Skeletal muscle tissue (tissue), 4 donors: ENCODE measurements around the gene IFNAR2. TPM values are rescaled to one million over a fixed set of nuclear protein-coding genes. Genes with fewer than 3 reads are reported as not detected.
"Not testable (repeated sequence)": the region's sequence is repeated elsewhere in the genome, so short reads cannot be mapped to it uniquely, and the experiment has no call there.

Experiments
- H3K27ac ChIP-seq: one replicate; pipeline ENCODE4 v1.7.0; 2013; ENCODE audit warnings: mild to moderate bottlenecking, low read depth, low read length, inconsistent platforms
- H3K27me3 ChIP-seq, 3 donors: one replicate each; pipeline ENCODE4 v1.7.0; 2013; ENCODE audit warnings: low read length in 3 of 3; ENCODE audit not compliant: control insufficient read depth in 3 of 3, insufficient read depth in 3 of 3
- H3K36me3 ChIP-seq, 3 donors: one replicate each; pipeline ENCODE4 v1.7.0; 2013; ENCODE audit warnings: low read length in 3 of 3; ENCODE audit not compliant: control insufficient read depth in 3 of 3, insufficient read depth in 3 of 3
- H3K4me1 ChIP-seq, 3 donors: one replicate each; pipeline ENCODE4 v1.7.0; 2013; ENCODE audit warnings: low read length in 3 of 3, mild to moderate bottlenecking in 3 of 3; ENCODE audit not compliant: control insufficient read depth in 3 of 3, insufficient read depth in 3 of 3
- H3K4me3 ChIP-seq, 3 donors: one replicate each; pipeline ENCODE4 v1.7.0; 2013; ENCODE audit warnings: low read length in 3 of 3
- H3K9ac ChIP-seq, 3 donors: one replicate each; pipeline ENCODE4 v1.7.0; 2013; ENCODE audit warnings: low read length in 3 of 3, mild to moderate bottlenecking in 3 of 3, moderate library complexity in 2 of 3, low read depth in 1 of 3
- H3K9me3 ChIP-seq, 3 donors: one replicate each; pipeline ENCODE4 v1.7.0; 2013; ENCODE audit warnings: low read length in 3 of 3; ENCODE audit not compliant: control insufficient read depth in 3 of 3
- total RNA-seq: library from RNA; depleted of rRNA; stranded (reverse); fragments of >200 nt; gene quantifications from one replicate; pipeline ENCODE4 v1.2.3, GENCODE V29; 2014
- donor health status: Osteomylitis.

Gene IFNAR2
- total RNA-seq, 1 donor from 2014 or later, result 5.7 TPM

GRCh38 chr21:33211732-33212131, 18.0 kb upstream of the IFNAR2 start:
- Histone ChIP-seq H3K36me3 (no peaks in the 10 kb centered on the region), H3K27me3 (no peaks in the 10 kb centered on the region), H3K9ac (no peak overlapping the region), H3K27ac (no peak overlapping the region), H3K4me1 (peaks cover 0 to 8% (median 6%) of the 10 kb centered on the region in 3 donors), H3K9me3 (no peaks in the 10 kb centered on the region), H3K4me3 (no peak overlapping the region)

GRCh38 chr21:33212159-33212851, 17.4 kb upstream of the IFNAR2 start:
- Histone ChIP-seq H3K27me3 (no peaks in the 10 kb centered on the region), H3K4me1 (peaks cover 0 to 8% (median 6%) of the 10 kb centered on the region in 3 donors), H3K36me3 (no peaks in the 10 kb centered on the region), H3K27ac (no peak overlapping the region), H3K9me3 (no peaks in the 10 kb centered on the region), H3K9ac (peak overlapping the region in 2 of 3 donors; percentile 21 to 54), H3K4me3 (no peak overlapping the region)

GRCh38 chr21:33214056-33214455, 15.7 kb upstream of the IFNAR2 start:
- Histone ChIP-seq H3K36me3 (no peaks in the 10 kb centered on the region), H3K9me3 (no peaks in the 10 kb centered on the region), H3K27me3 (no peaks in the 10 kb centered on the region), H3K9ac (no peak overlapping the region), H3K4me3 (no peak overlapping the region), H3K4me1 (peaks cover 0 to 8% (median 6%) of the 10 kb centered on the region in 3 donors), H3K27ac (no peak overlapping the region)

- Histone ChIP-seq H3K27me3 (no peaks in the 10 kb centered on the region), H3K4me3 (no peak overlapping the region), H3K9ac (no peak overlapping the region), H3K9me3 (no peaks in the 10 kb centered on the region), H3K36me3 (no peaks in the 10 kb centered on the region), H3K27ac (no peak overlapping the region), H3K4me1 (peaks cover 0 to 6% (median 6%) of the 10 kb centered on the region in 3 donors)
Observed at GRCh38 chr21:33217138-33217520, 12.6 kb upstream of the IFNAR2 start.

GRCh38 chr21:33219300-33219699, 10.4 kb upstream of the IFNAR2 start:
- H3K9me3 ChIP-seq, result no peaks in the 10 kb centered on the region
- H3K4me1 ChIP-seq, result peaks cover 0 to 6% (median 3%) of the 10 kb centered on the region in 3 donors
- H3K36me3 ChIP-seq, result no peaks in the 10 kb centered on the region
- no peak overlapping the region for H3K9ac ChIP-seq
- H3K27ac ChIP-seq, result no peak overlapping the region
- no peaks in the 10 kb centered on the region for H3K27me3 ChIP-seq
- no peak overlapping the region for H3K4me3 ChIP-seq

- no peak overlapping the region for H3K4me3 ChIP-seq
- no peak overlapping the region for H3K27ac ChIP-seq
- no peaks in the 10 kb centered on the region for H3K9me3 ChIP-seq
- H3K36me3 ChIP-seq, result no peaks in the 10 kb centered on the region
- H3K27me3 ChIP-seq, result no peaks in the 10 kb centered on the region
- H3K9ac ChIP-seq, result no peak overlapping the region
- H3K4me1 ChIP-seq, result peaks cover 0 to 5% (median 3%) of the 10 kb centered on the region in 3 donors
Observed at GRCh38 chr21:33219954-33220353, 9.8 kb upstream of the IFNAR2 start.

GRCh38 chr21:33225376-33225775, 4.4 kb upstream of the IFNAR2 start:
- H3K4me3 ChIP-seq, H3K36me3 ChIP-seq, H3K9me3 ChIP-seq, H3K27me3 ChIP-seq, H3K27ac ChIP-seq, H3K9ac ChIP-seq: not testable (repeated sequence)
- H3K4me1 ChIP-seq, result peaks cover 6 to 10% (median 6%) of the 10 kb centered on the region in 3 donors

GRCh38 chr21:33228455-33228854, 1.3 kb upstream of the IFNAR2 start:
- no peaks in the 10 kb centered on the region for H3K9me3 ChIP-seq
- H3K27me3 ChIP-seq, result no peaks in the 10 kb centered on the region
- H3K36me3 ChIP-seq, result no peaks in the 10 kb centered on the region
- H3K4me3 ChIP-seq, result no peak overlapping the region
- no peak overlapping the region for H3K9ac ChIP-seq
- peaks cover 9 to 22% (median 14%) of the 10 kb centered on the region in 3 donors for H3K4me1 ChIP-seq
- H3K27ac ChIP-seq, result no peak overlapping the region

GRCh38 chr21:33229099-33229783, 497 bp upstream of the IFNAR2 start:
- Histone ChIP-seq H3K36me3 (no peaks in the 10 kb centered on the region), H3K4me1 (peaks cover 9 to 22% (median 14%) of the 10 kb centered on the region in 3 donors), H3K27ac (peak overlapping the region; percentile 53), H3K4me3 (peak overlapping the region; percentile 24 to 93 (median 65)), H3K9me3 (no peaks in the 10 kb centered on the region), H3K27me3 (no peaks in the 10 kb centered on the region), H3K9ac (peak overlapping the region; percentile 46 to 78 (median 74))
